ENCODE measurements around the gene CACNG4. TPM values are rescaled to one million over a fixed set of nuclear protein-coding genes. Genes with fewer than 3 reads are reported as not detected.

Gene CACNG4
- total RNA-seq, 1 experiment from 2014 or later = not detected

DNA sequence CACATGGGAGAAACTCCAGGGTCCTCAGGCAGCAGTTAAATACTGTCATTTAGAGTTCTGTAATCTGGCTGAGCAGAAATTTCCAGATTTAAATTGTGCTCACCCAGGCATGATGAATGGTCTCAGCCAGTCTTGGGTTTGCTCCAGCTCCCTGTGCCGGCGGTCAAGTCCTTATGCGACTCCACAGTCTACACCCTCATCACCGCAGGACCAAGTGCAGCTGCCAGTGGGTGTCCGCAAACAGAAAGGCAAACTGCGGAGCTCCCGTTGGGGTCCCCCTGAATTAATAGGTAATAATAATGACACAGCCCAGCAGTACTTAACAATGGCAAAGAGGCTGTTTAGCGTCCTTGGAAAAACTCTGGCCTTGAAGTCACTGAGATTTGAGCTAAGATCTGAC, 3.9 kb upstream of the CACNG4 start:
- H3K36me3 ChIP-seq (ENCODE audit: control insufficient read depth in 1 of 2, insufficient read depth in 2 of 2, low read length in 2 of 2) = no peaks in the 10 kb centered on the region
- no peaks in the 10 kb centered on the region for H4K20me1 ChIP-seq (ENCODE audit: insufficient read depth)
- POLR2A ChIA-PET = no interaction called here
- no peaks in the 10 kb centered on the region for H3K9me2 ChIP-seq (ENCODE audit: insufficient read depth)
- no peak overlapping the region for H3K27ac ChIP-seq (ENCODE audit: low read depth, low read length)
- H3K4me2 ChIP-seq (ENCODE audit: low read length) = no peak overlapping the region
- ATAC-seq = no peak
- no peaks in the 10 kb centered on the region; the same call in 1 of the 2 replicates for H3K27me3 ChIP-seq (ENCODE audit: insufficient read depth, low read length)
- no peak for DNase-seq (ENCODE audit: low read depth, low spot score)
- CTCF ChIA-PET = no interaction called here
- no peak overlapping the region for H2AFZ ChIP-seq (ENCODE audit: low read depth, low read length, poor library complexity, severe bottlenecking)
- peaks cover 24 to 43% of the 10 kb centered on the region in 2 experiments for H3K4me1 ChIP-seq (ENCODE audit: control insufficient read depth in 1 of 2, insufficient read depth in 2 of 2, low read length in 2 of 2)
- TF ChIP-seq FOSL1 (IDR thresholded peaks at IDR 0.05; ENCODE audit: low read depth) = no peak
- TF ChIP-seq EZH2 (IDR thresholded peaks at IDR 0.05) = no peak
- TF ChIP-seq SP1 (IDR thresholded peaks at IDR 0.05; ENCODE audit: low read depth) = no peak
- no peak for TF ChIP-seq SIN3A (IDR thresholded peaks at IDR 0.05; ENCODE audit: low read depth)
- no peak for TF ChIP-seq ZNF274 (IDR thresholded peaks at IDR 0.05; ENCODE audit: low read depth, low read length)
- no peak for TF ChIP-seq RAD21 (IDR thresholded peaks at IDR 0.05; ENCODE audit: low read depth)
- TF ChIP-seq, protein P1, sequence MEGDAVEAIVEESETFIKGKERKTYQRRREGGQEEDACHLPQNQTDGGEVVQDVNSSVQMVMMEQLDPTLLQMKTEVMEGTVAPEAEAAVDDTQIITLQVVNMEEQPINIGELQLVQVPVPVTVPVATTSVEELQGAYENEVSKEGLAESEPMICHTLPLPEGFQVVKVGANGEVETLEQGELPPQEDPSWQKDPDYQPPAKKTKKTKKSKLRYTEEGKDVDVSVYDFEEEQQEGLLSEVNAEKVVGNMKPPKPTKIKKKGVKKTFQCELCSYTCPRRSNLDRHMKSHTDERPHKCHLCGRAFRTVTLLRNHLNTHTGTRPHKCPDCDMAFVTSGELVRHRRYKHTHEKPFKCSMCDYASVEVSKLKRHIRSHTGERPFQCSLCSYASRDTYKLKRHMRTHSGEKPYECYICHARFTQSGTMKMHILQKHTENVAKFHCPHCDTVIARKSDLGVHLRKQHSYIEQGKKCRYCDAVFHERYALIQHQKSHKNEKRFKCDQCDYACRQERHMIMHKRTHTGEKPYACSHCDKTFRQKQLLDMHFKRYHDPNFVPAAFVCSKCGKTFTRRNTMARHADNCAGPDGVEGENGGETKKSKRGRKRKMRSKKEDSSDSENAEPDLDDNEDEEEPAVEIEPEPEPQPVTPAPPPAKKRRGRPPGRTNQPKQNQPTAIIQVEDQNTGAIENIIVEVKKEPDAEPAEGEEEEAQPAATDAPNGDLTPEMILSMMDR (IDR thresholded peaks at IDR 0.05 in 2 of 3, conservative IDR thresholded peaks at IDR 0.05 in 1 of 3; ENCODE audit: borderline replicate concordance in 1 of 3, insufficient read depth in 1 of 3, low read depth in 2 of 3, low read length in 2 of 3) = no peak
- no peak for TF ChIP-seq EGR1 (IDR thresholded peaks at IDR 0.05; ENCODE audit: low read depth)
- no peak for TF ChIP-seq TCF7L2 (IDR thresholded peaks at IDR 0.05; ENCODE audit: borderline replicate concordance, extremely low read depth, insufficient read depth, insufficient read length)
- TF ChIP-seq SRF (IDR thresholded peaks at IDR 0.05; ENCODE audit: low read depth) = no peak
- TF ChIP-seq REST (IDR thresholded peaks at IDR 0.05; ENCODE audit: low read depth) = no peak
- TF ChIP-seq ZFX (IDR thresholded peaks at IDR 0.05) = no peak
- TF ChIP-seq MAX (IDR thresholded peaks at IDR 0.05) = no peak
- TF ChIP-seq POLR2A (IDR thresholded peaks at IDR 0.05; ENCODE audit: borderline replicate concordance, extremely low read depth, insufficient read depth, insufficient read length) = no peak
- TF ChIP-seq, protein P2, sequence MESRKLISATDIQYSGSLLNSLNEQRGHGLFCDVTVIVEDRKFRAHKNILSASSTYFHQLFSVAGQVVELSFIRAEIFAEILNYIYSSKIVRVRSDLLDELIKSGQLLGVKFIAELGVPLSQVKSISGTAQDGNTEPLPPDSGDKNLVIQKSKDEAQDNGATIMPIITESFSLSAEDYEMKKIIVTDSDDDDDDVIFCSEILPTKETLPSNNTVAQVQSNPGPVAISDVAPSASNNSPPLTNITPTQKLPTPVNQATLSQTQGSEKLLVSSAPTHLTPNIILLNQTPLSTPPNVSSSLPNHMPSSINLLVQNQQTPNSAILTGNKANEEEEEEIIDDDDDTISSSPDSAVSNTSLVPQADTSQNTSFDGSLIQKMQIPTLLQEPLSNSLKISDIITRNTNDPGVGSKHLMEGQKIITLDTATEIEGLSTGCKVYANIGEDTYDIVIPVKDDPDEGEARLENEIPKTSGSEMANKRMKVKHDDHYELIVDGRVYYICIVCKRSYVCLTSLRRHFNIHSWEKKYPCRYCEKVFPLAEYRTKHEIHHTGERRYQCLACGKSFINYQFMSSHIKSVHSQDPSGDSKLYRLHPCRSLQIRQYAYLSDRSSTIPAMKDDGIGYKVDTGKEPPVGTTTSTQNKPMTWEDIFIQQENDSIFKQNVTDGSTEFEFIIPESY (IDR thresholded peaks at IDR 0.05; ENCODE audit: extremely low read depth, insufficient replicate concordance, low read length) = no peak
- intact Hi-C loops (cut with micrococcal nuclease) = no loop called here
- H3K79me2 ChIP-seq (ENCODE audit: insufficient read depth, low read length) = no peaks in the 10 kb centered on the region
- RAD21 ChIA-PET (ENCODE audit: low non-redundant PET in 1 of 2, low total read pairs in 2 of 2, uncharacterized antibody in 2 of 2, unreplicated experiment in 2 of 2) = no interaction called here
- H3K4me3 ChIP-seq (replicated peaks in 1 of 2; ENCODE audit: low read depth in 1 of 2, low read length in 2 of 2) = no peak overlapping the region
- H3K9me3 ChIP-seq (ENCODE audit: control insufficient read depth in 1 of 2, insufficient read depth in 1 of 2, low read depth in 1 of 2, low read length in 2 of 2) = no peaks in the 10 kb centered on the region
- H3K9ac ChIP-seq (ENCODE audit: low read length) = no peak overlapping the region
- no TSS peak for BruUV-seq (replicated peaks)

All from HCT116 (cell line).